Large intestine (tissue), 3 donors: ENCODE data around the gene PRKAA1. TPM values are rescaled to one million over a fixed set of nuclear protein-coding genes. Genes with fewer than 3 reads are reported as not detected.
A peak's percentile ranks its signal among the peaks of the same experiment; 100 is the strongest.

Experiments
- DNase-seq, 2 donors: peaks; one replicate each; pipeline versions ENCODE4 v3.0.0 to v3.0.0-alpha.2; 2013
- H3K27ac ChIP-seq: one replicate; pipeline ENCODE4 v1.5.1; 2013; ENCODE audit warnings: low read length
- H3K27me3 ChIP-seq: 2 replicates; pipeline ENCODE4 v1.6.1; 2013; ENCODE audit warnings: low read length; ENCODE audit not compliant: control insufficient read depth, insufficient read depth
- H3K36me3 ChIP-seq: 2 replicates; pipeline ENCODE4 v1.6.1; 2013; ENCODE audit warnings: low read length; ENCODE audit not compliant: control insufficient read depth, insufficient read depth
- H3K4me1 ChIP-seq: one replicate; pipeline ENCODE4 v1.6.1; 2013; ENCODE audit warnings: low read length; ENCODE audit not compliant: control insufficient read depth, insufficient read depth
- H3K4me3 ChIP-seq: one replicate; pipeline ENCODE4 v1.5.1; 2013; ENCODE audit warnings: low read length
- H3K9me3 ChIP-seq: one replicate; pipeline ENCODE4 v1.6.1; 2013; ENCODE audit warnings: mild to moderate bottlenecking, low read depth, low read length, moderate library complexity; ENCODE audit not compliant: control insufficient read depth
- WGBS: methylation state at CpG from one replicate; pipeline ENCODE4 v1.1.5; 2013; ENCODE audit warnings: low lambda C conversion rate; ENCODE audit not compliant: insufficient coverage; 5-methylcytosine and 5-hydroxymethylcytosine counted together
- polyA plus RNA-seq: library from polyadenylated mRNA; unstranded; fragments of 120-200 nt; gene quantifications from one replicate; pipeline ENCODE4 v1.2.1, GENCODE V29; 2013

PRKAA1 gene
- polyA plus RNA-seq, 1 donor = 76.6 TPM

DNA sequence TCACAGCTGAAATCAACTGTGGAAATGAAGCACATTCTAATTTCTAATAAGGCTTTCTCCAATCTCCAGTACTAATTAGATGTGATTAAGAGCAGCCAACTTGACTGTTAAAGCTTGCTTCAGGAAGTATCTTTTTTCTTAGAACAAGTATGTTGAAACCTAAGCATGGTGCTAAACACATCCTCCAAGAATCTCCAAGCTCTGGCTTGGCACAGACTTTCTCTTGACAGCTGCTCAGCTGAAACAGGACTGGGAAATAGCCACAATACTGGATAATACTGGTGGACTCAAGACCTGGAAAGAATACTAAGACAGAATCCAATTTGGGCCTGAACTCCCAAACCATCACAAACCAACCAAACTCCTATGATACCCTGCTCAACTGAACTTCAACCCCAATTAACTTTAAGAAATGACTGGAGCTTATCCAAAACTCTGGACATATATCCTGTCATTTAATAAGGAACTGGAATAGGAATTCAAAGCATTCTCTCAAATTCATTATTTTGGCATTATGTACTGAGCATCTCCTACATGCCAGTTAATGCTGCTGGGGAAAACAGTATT, 16.2 kb downstream of the PRKAA1 start:
- no peaks in the 10 kb centered on the region for H3K27me3 ChIP-seq
- H3K36me3 ChIP-seq = peaks cover 5% of the 10 kb centered on the region
- H3K4me1 ChIP-seq = peaks cover 22% of the 10 kb centered on the region
- no peak overlapping the region for H3K4me3 ChIP-seq
- no peaks in the 10 kb centered on the region for H3K9me3 ChIP-seq
- DNase-seq = peak in 1 of 2 donors; percentile 12
- no peak overlapping the region for H3K27ac ChIP-seq

GRCh38 chr5:40780858-40781257, 17.3 kb downstream of the PRKAA1 start:
- H3K36me3 ChIP-seq = peaks cover 12% of the 10 kb centered on the region
- DNase-seq = no peak
- H3K27me3 ChIP-seq = no peaks in the 10 kb centered on the region
- H3K4me1 ChIP-seq = peaks cover 30% of the 10 kb centered on the region
- H3K27ac ChIP-seq = no peak overlapping the region
- H3K4me3 ChIP-seq = no peak overlapping the region
- no peaks in the 10 kb centered on the region for H3K9me3 ChIP-seq
- WGBS = no CpG with 5 or more reads among the region's 3 CpGs

DNA sequence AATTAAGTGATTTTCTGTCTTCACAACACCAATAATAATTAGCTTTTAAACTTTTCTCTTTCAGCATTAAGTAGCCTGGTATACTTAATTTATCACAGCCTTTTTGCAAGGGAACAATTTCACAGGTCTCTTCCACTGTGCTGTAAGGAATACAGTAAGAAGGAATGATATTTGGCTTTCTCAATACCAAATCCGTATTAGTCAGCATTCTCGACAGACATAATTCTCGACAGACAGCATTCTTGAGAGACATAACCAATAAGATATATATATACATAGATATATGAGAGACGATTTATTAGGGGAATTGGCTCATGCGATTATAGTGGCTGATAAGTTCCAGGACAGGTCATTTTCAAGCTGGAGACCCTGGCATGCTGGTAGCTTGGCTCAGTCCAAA, 18.0 kb downstream of the PRKAA1 start:
- no peaks in the 10 kb centered on the region for H3K27me3 ChIP-seq
- H3K27ac ChIP-seq = no peak overlapping the region
- peaks cover 13% of the 10 kb centered on the region for H3K36me3 ChIP-seq
- no peaks in the 10 kb centered on the region for H3K9me3 ChIP-seq
- DNase-seq = no peak
- no CpG with 5 or more reads among the region's 5 CpGs for WGBS
- H3K4me3 ChIP-seq = no peak overlapping the region
- peaks cover 28% of the 10 kb centered on the region for H3K4me1 ChIP-seq

DNA sequence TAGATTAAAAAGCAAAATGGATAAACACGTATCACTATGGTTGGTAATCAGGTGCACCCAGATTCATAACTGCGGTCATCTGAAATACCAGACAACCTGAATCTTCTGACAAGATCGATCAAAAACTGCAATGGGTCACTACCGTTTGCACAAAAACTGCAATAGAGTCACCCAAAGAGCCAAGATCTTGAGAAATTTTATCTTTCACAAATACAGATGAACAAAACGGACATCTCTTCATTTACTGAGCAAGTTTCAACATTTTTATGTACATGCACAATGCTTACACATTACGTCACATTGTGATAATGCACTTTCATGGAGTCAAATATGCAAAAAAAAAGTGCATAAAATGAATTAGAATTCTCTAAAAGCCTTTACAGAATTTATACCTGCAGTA, 18.6 kb downstream of the PRKAA1 start:
- no peak overlapping the region for H3K4me3 ChIP-seq
- peaks cover 22% of the 10 kb centered on the region for H3K4me1 ChIP-seq
- H3K9me3 ChIP-seq = no peaks in the 10 kb centered on the region
- DNase-seq = no peak
- H3K36me3 ChIP-seq = peaks cover 19% of the 10 kb centered on the region
- no peak overlapping the region for H3K27ac ChIP-seq
- H3K27me3 ChIP-seq = no peaks in the 10 kb centered on the region
- 94% methylated on average over 4 of the region's 6 CpGs for WGBS

DNA sequence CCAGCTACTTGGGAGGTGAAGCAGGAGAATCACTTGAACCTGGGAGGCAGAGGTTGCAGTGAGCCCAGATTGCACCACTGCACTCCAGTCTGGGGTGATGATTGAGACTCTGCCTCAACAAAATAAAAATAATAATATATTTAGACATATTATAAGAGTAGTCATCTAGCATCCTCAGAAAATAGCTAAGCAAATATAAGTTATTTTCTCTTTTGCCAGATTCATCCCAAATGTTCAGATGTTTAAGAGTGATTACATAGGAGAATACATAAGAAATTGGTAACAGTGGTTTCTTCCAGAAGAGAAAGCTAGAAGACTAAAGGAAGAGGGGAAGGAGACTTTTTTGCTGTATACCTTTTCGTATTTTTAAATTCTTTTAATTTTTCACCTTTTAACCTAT, 20.0 kb downstream of the PRKAA1 start:
- H3K4me1 ChIP-seq = peaks cover 12% of the 10 kb centered on the region
- DNase-seq = no peak

GRCh38 chr5:40776658-40776977, 21.6 kb downstream of the PRKAA1 start:
- Histone ChIP-seq H3K27me3 (no peaks in the 10 kb centered on the region), H3K27ac (peak overlapping the region; percentile 20), H3K4me3 (no peak overlapping the region), H3K9me3 (no peaks in the 10 kb centered on the region), H3K4me1 (peaks cover 11% of the 10 kb centered on the region), H3K36me3 (peaks cover 33% of the 10 kb centered on the region)
- peak in 1 of 2 donors; percentile 47 for DNase-seq
- WGBS = no CpG with 5 or more reads among the region's 1 CpG

More for the DNA sequence above, 20.0 kb downstream of the PRKAA1 start:
- WGBS = 100% methylated on average over 1 of the region's 1 CpG
- no peaks in the 10 kb centered on the region for H3K9me3 ChIP-seq
- H3K27ac ChIP-seq = no peak overlapping the region
- H3K36me3 ChIP-seq = peaks cover 28% of the 10 kb centered on the region
- H3K27me3 ChIP-seq = no peaks in the 10 kb centered on the region
- H3K4me3 ChIP-seq = no peak overlapping the region

DNA sequence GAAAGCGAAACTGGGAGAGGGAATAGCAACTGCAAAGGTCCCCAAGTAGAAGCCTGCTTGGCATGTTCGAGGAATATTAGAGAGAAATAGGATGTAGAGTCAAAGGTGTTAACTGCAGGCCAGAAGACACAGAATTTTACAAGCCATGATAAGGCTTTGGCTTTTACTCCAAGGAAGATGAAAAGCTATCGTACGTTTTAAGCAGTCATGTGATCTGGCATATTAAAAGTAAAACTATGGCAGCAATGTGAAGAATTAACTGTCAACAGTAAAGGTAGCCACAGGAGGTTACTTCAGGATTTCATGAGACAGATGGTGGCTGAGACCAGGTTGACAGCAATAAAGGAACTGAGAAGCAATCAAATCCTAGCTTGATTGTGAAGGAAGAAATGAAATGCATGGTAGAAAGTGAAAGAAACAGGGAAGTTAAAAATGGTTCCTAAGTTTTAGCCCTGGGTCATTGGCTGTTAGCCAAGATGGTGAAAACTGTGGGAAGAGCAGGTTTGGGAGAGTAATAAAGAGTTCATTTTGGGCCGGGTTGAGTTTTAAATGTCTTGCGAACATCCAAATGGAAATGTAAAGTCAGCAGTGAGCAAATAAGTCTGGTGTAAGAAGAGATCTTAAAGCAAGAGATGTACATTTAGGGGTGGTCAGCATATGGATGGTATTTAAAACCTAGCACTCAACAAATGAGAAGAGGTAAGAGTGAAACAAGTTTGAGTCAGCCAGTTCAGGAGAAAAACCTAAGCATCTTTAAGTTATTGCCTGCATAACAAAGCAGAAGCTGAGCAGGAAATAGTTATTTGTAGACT, 22.1 kb downstream of the PRKAA1 start:
- no peak for DNase-seq
- no peaks in the 10 kb centered on the region for H3K9me3 ChIP-seq
- WGBS = 73% methylated on average over 4 of the region's 6 CpGs
- H3K36me3 ChIP-seq = peaks cover 36% of the 10 kb centered on the region
- H3K4me1 ChIP-seq = peaks cover 11% of the 10 kb centered on the region
- H3K27me3 ChIP-seq = no peaks in the 10 kb centered on the region
- H3K4me3 ChIP-seq = no peak overlapping the region
- peak overlapping the region; percentile 47 for H3K27ac ChIP-seq

DNA sequence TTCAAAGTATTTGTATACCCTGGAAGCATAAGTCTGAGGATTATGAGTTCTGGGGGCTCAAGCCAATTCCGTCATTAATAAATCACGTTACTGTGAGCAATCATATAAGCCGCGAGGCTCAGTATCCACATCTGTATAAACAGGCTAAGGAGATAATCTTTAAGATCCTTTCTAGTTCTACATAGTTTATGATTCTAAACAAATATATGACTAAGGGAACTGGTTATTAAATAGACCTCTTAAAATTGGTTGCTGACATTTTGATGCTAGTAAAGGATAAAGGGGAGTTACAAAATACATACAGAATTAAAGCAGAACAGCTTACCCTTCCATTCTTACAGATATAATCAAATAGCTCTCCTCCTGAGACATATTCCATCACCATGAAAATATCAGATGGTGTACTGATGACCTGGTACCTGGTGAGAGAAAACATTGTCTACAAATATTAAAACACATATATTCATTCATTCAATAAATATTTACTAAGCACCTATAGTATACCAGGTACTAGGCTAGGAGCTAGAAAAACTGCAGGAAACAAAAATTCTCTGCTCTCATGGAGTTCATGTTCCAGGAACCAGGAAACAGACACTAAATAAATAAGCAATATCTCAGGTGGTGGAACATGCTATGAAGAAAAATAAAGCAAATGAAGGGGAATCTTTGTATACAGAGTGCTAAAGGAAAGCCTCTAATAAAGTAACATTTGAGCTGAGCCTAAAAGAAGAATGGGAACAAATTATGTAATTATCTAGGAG, 22.9 kb downstream of the PRKAA1 start:
- H3K4me1 ChIP-seq = peaks cover 11% of the 10 kb centered on the region
- H3K36me3 ChIP-seq = peaks cover 37% of the 10 kb centered on the region
- no peaks in the 10 kb centered on the region for H3K9me3 ChIP-seq
- H3K4me3 ChIP-seq = no peak overlapping the region
- peak in 1 of 2 donors; percentile 45 for DNase-seq
- no peaks in the 10 kb centered on the region for H3K27me3 ChIP-seq
- no CpG with 5 or more reads among the region's 4 CpGs for WGBS
- H3K27ac ChIP-seq = peak overlapping the region; percentile 47

GRCh38 chr5:40774623-40775022, 23.6 kb downstream of the PRKAA1 start:
- Histone ChIP-seq H3K27me3 (no peaks in the 10 kb centered on the region), H3K9me3 (no peaks in the 10 kb centered on the region), H3K27ac (no peak overlapping the region), H3K36me3 (peaks cover 41% of the 10 kb centered on the region), H3K4me1 (peaks cover 11% of the 10 kb centered on the region), H3K4me3 (no peak overlapping the region)
- no CpG with 5 or more reads among the region's 1 CpG for WGBS
- DNase-seq = no peak

DNA sequence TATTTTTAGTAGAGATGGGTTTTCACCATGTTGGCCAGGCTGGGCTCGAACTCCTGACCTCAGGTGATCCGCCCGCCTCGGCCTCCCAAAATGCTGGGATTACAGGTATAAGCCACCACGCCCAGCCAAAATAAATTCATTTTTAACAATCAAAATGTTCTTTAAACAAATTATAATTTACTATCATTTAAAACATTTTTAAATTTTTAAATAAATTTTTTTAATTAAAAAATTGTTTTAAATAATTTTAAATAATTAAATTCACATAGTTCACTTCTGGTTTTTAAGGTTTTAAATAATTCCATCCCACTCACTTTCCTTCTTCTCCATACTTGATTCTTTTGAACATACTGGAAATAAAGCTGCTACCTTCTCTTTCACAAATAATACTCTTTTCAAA, 27.4 kb downstream of the PRKAA1 start:
- 100% methylated on average over 1 of the region's 5 CpGs for WGBS

More for the DNA sequence above, 27.4 kb downstream of the PRKAA1 start:
- Histone ChIP-seq H3K4me1 (peaks cover 2% of the 10 kb centered on the region), H3K27ac (no peak overlapping the region), H3K4me3 (no peak overlapping the region), H3K27me3 (no peaks in the 10 kb centered on the region), H3K36me3 (peaks cover 49% of the 10 kb centered on the region), H3K9me3 (no peaks in the 10 kb centered on the region)
- no peak for DNase-seq
